ENCODE data around the gene GSKIP. TPM values are rescaled to one million over a fixed set of nuclear protein-coding genes. Genes with fewer than 3 reads are reported as not detected.

The GSKIP gene
- polyA plus RNA-seq, 1 donor from 2014 or later = 87.4 TPM

DNA sequence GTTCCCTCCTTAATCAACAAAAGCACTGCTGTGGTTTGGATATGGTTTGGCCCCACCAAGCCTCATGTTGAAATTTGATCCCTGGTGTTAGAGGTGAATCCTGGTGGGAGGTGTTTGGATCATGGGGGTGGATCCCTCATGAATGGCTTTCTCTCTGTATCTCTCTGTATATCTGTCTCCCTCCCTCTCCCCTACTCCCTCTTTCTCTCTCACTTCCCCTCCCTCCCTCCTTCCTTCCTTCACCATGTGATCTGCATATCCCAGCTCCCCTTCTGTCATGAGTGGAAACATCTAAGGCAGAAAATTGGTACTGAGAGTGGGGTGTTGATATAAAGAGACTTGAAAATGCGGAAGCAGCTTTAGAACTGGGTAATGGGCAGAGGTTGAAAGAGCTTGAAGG lies 5.2 kb downstream of the GSKIP start:
- Histone ChIP-seq H3K9me3 (ENCODE audit: low read length) (no peaks in the 10 kb centered on the region), H4K20me1 (ENCODE audit: insufficient read depth) (peaks cover 3% of the 10 kb centered on the region), H3K27ac (ENCODE audit: low read length) (no peak overlapping the region), H2AFZ (ENCODE audit: low read depth, low read length) (no peak overlapping the region), H3K27me3 (ENCODE audit: insufficient read depth, low read depth, low read length) (no peaks in the 10 kb centered on the region), H3K79me2 (replicated peaks; ENCODE audit: insufficient read depth, low read length) (peaks cover 84% of the 10 kb centered on the region), H3K36me3 (ENCODE audit: insufficient read depth, low read length) (no peaks in the 10 kb centered on the region), H3K4me2 (ENCODE audit: low read length) (no peak overlapping the region), H3K9ac (ENCODE audit: low read length) (no peak overlapping the region), H3F3A (ENCODE audit: insufficient read depth, low read length, poor library complexity, severe bottlenecking) (no peaks in the 10 kb centered on the region), H3K9me2 (ENCODE audit: insufficient read depth, low read length) (no peaks in the 10 kb centered on the region), H3K4me3 (ENCODE audit: low read length) (no peak overlapping the region)
- no peak for TF ChIP-seq EP300 (conservative IDR thresholded peaks at IDR 0.05; ENCODE audit: poor library complexity, severe bottlenecking)
- TF ChIP-seq TAF1 (IDR thresholded peaks at IDR 0.05; ENCODE audit: low read depth) = no peak
- TF ChIP-seq, protein P1, sequence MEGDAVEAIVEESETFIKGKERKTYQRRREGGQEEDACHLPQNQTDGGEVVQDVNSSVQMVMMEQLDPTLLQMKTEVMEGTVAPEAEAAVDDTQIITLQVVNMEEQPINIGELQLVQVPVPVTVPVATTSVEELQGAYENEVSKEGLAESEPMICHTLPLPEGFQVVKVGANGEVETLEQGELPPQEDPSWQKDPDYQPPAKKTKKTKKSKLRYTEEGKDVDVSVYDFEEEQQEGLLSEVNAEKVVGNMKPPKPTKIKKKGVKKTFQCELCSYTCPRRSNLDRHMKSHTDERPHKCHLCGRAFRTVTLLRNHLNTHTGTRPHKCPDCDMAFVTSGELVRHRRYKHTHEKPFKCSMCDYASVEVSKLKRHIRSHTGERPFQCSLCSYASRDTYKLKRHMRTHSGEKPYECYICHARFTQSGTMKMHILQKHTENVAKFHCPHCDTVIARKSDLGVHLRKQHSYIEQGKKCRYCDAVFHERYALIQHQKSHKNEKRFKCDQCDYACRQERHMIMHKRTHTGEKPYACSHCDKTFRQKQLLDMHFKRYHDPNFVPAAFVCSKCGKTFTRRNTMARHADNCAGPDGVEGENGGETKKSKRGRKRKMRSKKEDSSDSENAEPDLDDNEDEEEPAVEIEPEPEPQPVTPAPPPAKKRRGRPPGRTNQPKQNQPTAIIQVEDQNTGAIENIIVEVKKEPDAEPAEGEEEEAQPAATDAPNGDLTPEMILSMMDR (IDR thresholded peaks at IDR 0.05; ENCODE audit: poor library complexity, severe bottlenecking) = no peak
- TF ChIP-seq, protein P2, sequence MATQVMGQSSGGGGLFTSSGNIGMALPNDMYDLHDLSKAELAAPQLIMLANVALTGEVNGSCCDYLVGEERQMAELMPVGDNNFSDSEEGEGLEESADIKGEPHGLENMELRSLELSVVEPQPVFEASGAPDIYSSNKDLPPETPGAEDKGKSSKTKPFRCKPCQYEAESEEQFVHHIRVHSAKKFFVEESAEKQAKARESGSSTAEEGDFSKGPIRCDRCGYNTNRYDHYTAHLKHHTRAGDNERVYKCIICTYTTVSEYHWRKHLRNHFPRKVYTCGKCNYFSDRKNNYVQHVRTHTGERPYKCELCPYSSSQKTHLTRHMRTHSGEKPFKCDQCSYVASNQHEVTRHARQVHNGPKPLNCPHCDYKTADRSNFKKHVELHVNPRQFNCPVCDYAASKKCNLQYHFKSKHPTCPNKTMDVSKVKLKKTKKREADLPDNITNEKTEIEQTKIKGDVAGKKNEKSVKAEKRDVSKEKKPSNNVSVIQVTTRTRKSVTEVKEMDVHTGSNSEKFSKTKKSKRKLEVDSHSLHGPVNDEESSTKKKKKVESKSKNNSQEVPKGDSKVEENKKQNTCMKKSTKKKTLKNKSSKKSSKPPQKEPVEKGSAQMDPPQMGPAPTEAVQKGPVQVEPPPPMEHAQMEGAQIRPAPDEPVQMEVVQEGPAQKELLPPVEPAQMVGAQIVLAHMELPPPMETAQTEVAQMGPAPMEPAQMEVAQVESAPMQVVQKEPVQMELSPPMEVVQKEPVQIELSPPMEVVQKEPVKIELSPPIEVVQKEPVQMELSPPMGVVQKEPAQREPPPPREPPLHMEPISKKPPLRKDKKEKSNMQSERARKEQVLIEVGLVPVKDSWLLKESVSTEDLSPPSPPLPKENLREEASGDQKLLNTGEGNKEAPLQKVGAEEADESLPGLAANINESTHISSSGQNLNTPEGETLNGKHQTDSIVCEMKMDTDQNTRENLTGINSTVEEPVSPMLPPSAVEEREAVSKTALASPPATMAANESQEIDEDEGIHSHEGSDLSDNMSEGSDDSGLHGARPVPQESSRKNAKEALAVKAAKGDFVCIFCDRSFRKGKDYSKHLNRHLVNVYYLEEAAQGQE (IDR thresholded peaks at IDR 0.05; ENCODE audit: borderline replicate concordance) = no peak
- no peak for TF ChIP-seq MXI1 (conservative IDR thresholded peaks at IDR 0.05; ENCODE audit: poor library complexity, severe bottlenecking)
- no peak for TF ChIP-seq RAD21 (conservative IDR thresholded peaks at IDR 0.05)

DNA sequence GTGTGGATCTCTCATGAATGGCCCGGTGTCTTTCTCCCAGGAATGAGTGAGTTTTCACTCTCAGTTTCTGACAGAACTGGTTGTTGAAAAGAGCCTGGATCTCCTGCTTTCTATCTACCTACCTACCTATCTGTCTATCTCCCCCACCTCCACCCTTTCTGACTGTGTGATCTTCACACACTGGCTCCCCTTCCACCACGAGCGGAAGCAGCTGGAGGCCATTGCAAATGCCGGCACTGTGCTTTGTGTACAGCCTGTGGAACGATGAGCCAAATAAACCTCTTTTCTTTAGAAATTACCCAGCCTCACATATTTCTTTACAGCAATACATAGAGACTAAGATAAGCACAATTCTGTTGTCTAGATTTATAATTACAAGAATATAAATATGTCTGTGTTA lies 7.2 kb downstream of the GSKIP start:
- Histone ChIP-seq H3K79me2 (replicated peaks; ENCODE audit: insufficient read depth, low read length) (peaks cover 74% of the 10 kb centered on the region), H3F3A (ENCODE audit: insufficient read depth, low read length, poor library complexity, severe bottlenecking) (no peaks in the 10 kb centered on the region), H4K20me1 (ENCODE audit: insufficient read depth) (no peaks in the 10 kb centered on the region), H3K4me3 (ENCODE audit: low read length) (no peak overlapping the region), H3K27ac (ENCODE audit: low read length) (no peak overlapping the region), H3K36me3 (ENCODE audit: insufficient read depth, low read length) (no peaks in the 10 kb centered on the region), H2AFZ (ENCODE audit: low read depth, low read length) (no peak overlapping the region), H3K9me2 (ENCODE audit: insufficient read depth, low read length) (no peaks in the 10 kb centered on the region), H3K4me2 (ENCODE audit: low read length) (no peak overlapping the region), H3K9ac (ENCODE audit: low read length) (no peak overlapping the region), H3K27me3 (ENCODE audit: insufficient read depth, low read depth, low read length) (no peaks in the 10 kb centered on the region), H3K9me3 (ENCODE audit: low read length) (no peaks in the 10 kb centered on the region)
- TF ChIP-seq, protein P1 (IDR thresholded peaks at IDR 0.05; ENCODE audit: poor library complexity, severe bottlenecking) = no peak
- TF ChIP-seq TAF1 (IDR thresholded peaks at IDR 0.05; ENCODE audit: low read depth) = no peak
- no peak for TF ChIP-seq SMC3 (conservative IDR thresholded peaks at IDR 0.05; ENCODE audit: poor library complexity)
- TF ChIP-seq, protein P2 (IDR thresholded peaks at IDR 0.05; ENCODE audit: borderline replicate concordance) = no peak
- no peak for TF ChIP-seq MXI1 (conservative IDR thresholded peaks at IDR 0.05; ENCODE audit: poor library complexity, severe bottlenecking)
- no peak for TF ChIP-seq EP300 (conservative IDR thresholded peaks at IDR 0.05; ENCODE audit: poor library complexity, severe bottlenecking)

Data from neural cell (in vitro differentiated cells).